HK-2 (cell line): Measurements from ENCODE around the gene TDRD7.

Experiments
- DNase-seq: peaks from one replicate; pipeline ENCODE4 v3.0.0-alpha.2; 2018; ENCODE audit not compliant: unreplicated experiment

TDRD7 gene

GRCh38 chr9:97529363-97530076 lies 117.6 kb downstream of the TDRD7 start:
- DNase-seq = no peak

- DNase-seq = no peak
These were observed 120.0 kb downstream of the TDRD7 start for GRCh38 chr9:97531888-97532376.

- no peak for DNase-seq
These were observed 122.3 kb downstream of the TDRD7 start for GRCh38 chr9:97534185-97534584.

GRCh38 chr9:97534961-97535594 lies 123.2 kb downstream of the TDRD7 start:
- DNase-seq = no peak

- no peak for DNase-seq
These were observed 123.9 kb downstream of the TDRD7 start for GRCh38 chr9:97535771-97536170.

GRCh38 chr9:97536480-97536879 lies 124.6 kb downstream of the TDRD7 start:
- DNase-seq = no peak

- DNase-seq = no peak
These were observed 131.7 kb downstream of the TDRD7 start for GRCh38 chr9:97543561-97543960.

GRCh38 chr9:97545486-97545885 lies 133.6 kb downstream of the TDRD7 start:
- no peak for DNase-seq
